ENCODE measurements around the gene KIF25.

DNA sequence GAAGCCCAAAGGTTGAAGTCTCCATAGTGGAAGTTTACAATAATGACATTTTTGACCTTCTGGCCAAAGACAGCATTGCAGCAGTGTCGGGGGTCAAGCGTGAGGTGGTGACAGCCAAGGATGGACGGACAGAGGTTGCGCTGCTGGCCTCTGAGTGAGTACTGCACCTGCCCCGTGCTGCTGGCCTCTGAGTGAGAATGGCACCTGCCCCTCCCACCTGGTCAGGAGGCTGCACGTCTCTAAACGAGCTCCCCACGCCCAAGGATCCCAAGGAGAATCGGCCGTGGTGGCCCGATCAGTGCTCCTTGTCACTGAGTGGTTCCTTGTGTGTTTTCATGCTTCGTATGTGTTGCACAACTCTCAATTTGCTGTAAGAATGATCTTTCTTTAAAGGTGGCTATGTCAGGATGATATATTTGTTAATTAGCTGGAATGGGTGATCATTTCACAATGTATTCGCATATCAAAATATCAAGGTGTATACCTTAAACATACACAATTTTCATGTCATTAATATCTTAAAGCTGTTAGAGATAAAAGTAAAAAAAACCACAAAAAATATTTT lies 41.2 kb downstream of the KIF25 start:
- TF ChIP-seq, protein P1, sequence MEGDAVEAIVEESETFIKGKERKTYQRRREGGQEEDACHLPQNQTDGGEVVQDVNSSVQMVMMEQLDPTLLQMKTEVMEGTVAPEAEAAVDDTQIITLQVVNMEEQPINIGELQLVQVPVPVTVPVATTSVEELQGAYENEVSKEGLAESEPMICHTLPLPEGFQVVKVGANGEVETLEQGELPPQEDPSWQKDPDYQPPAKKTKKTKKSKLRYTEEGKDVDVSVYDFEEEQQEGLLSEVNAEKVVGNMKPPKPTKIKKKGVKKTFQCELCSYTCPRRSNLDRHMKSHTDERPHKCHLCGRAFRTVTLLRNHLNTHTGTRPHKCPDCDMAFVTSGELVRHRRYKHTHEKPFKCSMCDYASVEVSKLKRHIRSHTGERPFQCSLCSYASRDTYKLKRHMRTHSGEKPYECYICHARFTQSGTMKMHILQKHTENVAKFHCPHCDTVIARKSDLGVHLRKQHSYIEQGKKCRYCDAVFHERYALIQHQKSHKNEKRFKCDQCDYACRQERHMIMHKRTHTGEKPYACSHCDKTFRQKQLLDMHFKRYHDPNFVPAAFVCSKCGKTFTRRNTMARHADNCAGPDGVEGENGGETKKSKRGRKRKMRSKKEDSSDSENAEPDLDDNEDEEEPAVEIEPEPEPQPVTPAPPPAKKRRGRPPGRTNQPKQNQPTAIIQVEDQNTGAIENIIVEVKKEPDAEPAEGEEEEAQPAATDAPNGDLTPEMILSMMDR (IDR thresholded peaks at IDR 0.05): no peak
- TF ChIP-seq EP300 (IDR thresholded peaks at IDR 0.05): no peak
